Activated CD8-positive, alpha-beta memory T cell treated with anti-CD3 and anti-CD28 coated beads, Interleukin-2, amount 50 U/mL, for 1 hour (primary cell): ENCODE results near the gene HBA1.
"Not testable (repeated sequence)": the region's sequence is repeated elsewhere in the genome, so short reads cannot be mapped to it uniquely, and the experiment has no call there.

Experiments
- DNase-seq: peaks from one replicate; pipeline ENCODE4 v3.0.0-alpha.2; 2020; ENCODE audit errors: extremely low read depth

HBA1 gene

GRCh38 chr16:175011-175949 lies 1.2 kb upstream of the HBA1 start:
- DNase-seq, result no peak

DNA sequence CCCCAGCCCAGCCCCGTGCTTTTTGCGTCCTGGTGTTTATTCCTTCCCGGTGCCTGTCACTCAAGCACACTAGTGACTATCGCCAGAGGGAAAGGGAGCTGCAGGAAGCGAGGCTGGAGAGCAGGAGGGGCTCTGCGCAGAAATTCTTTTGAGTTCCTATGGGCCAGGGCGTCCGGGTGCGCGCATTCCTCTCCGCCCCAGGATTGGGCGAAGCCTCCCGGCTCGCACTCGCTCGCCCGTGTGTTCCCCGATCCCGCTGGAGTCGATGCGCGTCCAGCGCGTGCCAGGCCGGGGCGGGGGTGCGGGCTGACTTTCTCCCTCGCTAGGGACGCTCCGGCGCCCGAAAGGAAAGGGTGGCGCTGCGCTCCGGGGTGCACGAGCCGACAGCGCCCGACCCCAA lies 474 bp upstream of the HBA1 start:
- not testable (repeated sequence) for DNase-seq

DNA sequence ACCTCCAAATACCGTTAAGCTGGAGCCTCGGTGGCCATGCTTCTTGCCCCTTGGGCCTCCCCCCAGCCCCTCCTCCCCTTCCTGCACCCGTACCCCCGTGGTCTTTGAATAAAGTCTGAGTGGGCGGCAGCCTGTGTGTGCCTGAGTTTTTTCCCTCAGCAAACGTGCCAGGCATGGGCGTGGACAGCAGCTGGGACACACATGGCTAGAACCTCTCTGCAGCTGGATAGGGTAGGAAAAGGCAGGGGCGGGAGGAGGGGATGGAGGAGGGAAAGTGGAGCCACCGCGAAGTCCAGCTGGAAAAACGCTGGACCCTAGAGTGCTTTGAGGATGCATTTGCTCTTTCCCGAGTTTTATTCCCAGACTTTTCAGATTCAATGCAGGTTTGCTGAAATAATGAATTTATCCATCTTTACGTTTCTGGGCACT lies 928 bp downstream of the HBA1 start:
- no peak for DNase-seq

DNA sequence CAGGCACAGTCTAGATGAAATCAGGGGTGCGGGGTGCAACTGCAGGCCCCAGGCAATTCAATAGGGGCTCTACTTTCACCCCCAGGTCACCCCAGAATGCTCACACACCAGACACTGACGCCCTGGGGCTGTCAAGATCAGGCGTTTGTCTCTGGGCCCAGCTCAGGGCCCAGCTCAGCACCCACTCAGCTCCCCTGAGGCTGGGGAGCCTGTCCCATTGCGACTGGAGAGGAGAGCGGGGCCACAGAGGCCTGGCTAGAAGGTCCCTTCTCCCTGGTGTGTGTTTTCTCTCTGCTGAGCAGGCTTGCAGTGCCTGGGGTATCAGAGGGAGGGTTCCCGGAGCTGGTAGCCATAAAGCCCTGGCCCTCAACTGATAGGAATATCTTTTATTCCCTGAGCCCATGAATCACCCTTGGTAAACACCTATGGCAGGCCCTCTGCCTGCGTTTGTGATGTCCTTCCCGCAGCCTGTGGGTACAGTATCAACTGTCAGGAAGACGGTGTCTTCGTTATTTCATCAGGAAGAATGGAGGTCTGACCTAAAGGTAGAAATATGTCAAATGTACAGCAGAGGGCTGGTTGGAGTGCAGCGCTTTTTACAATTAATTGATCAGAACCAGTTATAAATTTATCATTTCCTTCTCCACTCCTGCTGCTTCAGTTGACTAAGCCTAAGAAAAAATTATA lies 1.6 kb downstream of the HBA1 start:
- DNase-seq, result no peak

DNA sequence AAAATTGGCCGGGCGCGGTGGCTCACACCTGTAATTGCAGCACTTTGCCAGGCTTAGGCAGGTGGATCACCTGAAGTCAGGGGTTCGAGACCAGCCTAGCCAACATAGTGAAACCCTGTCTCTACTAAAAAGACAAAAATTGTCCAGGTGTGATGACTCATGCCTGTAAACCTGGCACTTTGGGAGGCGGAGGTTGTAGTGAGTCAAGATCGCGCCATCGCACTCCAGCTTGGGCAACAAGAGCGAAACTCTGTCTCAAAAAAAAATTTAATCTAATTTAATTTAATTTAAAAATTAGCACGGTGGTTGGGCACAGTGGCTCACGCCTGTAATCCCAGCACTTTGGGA lies 2.2 kb downstream of the HBA1 start:
- DNase-seq, result no peak

DNA sequence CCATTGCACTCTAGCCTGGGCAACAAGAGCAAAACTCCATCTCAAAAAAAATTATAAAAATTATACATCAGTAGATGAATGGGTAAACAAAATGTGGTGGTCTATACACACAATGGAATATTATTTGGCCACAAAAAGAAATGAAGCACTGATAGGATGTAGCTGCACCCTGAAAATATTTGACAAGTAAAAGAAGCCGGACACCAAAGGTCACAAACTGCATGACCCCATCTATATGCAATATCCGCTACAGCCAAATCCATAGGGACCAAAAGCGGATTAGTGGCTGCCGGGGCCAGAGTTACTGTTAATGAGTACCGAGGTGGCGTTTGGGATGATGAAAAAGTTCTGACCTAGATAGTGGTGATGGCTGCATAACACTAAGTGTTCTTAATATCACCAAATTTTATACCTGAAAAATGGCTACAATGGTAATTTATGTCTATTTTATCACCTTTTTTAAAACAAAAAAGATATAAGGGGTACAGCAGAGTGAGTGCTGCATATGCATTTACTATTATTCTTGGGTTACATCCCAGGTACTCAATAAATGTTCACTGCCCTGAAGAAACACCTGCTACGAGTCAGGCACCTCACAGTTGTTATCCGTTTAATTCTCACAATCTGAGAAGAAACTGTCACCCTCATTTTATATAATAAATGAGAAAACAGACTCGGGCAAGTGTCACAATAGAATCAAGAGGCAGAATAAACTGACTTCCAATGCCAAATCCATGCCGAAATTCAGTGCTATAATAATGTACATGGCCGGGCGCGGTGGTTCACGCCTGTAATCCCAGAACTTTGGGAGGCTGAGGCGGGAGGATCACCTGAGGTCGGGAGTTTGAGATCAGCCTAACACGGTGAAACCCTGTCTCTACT lies 3.0 kb downstream of the HBA1 start:
- DNase-seq, result no peak

GRCh38 chr16:180101-180675 lies 3.7 kb downstream of the HBA1 start, which contains the start of gene HBQ1:
HBQ1 (plus strand) TSS chr16:180459; CDS start chr16:180487, 28 bp downstream.
- DNase-seq, result no peak

DNA sequence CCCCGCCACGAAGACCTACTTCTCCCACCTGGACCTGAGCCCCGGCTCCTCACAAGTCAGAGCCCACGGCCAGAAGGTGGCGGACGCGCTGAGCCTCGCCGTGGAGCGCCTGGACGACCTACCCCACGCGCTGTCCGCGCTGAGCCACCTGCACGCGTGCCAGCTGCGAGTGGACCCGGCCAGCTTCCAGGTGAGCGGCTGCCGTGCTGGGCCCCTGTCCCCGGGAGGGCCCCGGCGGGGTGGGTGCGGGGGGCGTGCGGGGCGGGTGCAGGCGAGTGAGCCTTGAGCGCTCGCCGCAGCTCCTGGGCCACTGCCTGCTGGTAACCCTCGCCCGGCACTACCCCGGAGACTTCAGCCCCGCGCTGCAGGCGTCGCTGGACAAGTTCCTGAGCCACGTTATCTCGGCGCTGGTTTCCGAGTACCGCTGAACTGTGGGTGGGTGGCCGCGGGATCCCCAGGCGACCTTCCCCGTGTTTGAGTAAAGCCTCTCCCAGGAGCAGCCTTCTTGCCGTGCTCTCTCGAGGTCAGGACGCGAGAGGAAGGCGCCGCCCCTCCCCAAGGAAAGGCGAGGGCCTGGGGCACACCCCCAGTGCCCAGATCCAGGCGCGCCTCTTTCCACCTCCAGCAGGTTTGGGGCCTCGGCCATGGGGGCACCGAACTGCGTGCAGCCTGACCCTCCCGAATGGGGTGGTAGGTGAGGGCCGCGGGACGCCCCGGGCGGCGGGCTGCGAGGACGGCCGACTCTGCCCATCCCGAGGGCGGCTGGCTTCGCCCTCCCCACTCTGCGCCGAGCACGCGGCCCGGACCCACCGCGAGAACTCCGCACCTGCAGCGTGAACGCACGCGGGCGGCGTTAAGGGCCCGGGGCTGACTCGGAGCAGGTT lies 4.4 kb downstream of the HBA1 start:
- no peak for DNase-seq

GRCh38 chr16:181565-182021 lies 5.1 kb downstream of the HBA1 start:
- DNase-seq, result peak; percentile 47

DNA sequence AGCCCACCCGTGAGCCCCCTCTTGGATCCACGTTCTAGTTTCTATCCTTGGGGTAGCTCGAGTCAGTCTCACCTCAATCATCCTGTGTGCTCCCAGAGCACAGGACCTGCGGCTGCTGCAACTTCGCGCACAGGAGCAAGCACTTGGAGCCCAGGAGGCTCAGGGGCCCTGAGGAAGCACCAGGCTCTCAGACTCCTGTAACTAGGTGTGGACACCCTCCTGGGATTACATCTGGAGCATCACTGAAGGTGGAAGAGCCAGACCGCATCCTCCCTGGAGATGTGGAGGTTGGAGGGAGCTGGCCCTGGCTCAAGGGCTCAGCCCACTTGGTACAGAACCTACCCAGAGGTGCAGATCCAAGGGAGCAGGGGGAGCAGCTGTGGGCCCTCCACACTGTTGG lies 6.5 kb downstream of the HBA1 start:
- DNase-seq, result no peak

DNA sequence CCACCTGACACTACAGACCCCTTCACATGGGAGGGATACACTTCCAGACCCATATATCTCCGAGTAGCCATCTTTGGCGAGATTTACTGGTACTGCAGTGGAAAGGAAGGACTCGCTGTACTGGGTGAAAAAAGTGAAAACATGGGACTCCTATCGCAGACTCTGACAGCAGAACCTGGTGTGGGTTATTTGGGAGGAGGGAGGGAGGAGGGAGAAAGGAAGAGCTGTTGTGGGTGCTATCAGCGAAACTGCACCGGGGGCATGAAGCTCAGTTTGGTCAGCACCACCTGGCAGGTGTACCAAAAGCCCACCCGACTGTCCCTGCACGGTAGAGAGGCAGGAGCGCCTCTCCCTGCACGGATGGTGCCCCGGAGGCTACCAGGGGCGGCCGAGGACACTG lies 8.7 kb downstream of the HBA1 start:
- no peak for DNase-seq

GRCh38 chr16:185691-186090 lies 9.2 kb downstream of the HBA1 start:
- DNase-seq, result no peak

DNA sequence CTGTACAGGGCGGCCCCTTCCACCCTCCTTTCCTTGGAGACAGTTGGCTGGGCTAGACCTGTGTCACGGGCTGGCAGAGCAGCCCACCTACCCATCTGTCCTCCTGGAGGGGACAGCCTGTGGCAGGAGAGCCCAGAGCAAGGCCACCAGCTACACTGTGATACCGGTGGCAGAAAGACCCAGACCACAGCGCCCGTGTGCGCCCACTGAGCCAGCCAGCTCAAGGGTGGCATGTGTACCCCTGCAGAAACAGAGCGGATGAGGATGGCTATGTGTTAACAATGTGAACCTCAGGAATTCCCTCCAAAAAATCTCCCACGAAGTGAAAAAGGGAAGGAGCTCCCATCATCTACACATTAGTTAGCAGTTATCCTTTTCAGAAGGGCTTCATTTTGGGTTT lies 10.8 kb downstream of the HBA1 start:
- no peak for DNase-seq

- no peak for DNase-seq
Observed at GRCh38 chr16:188674-189073, 12.2 kb downstream of the HBA1 start.

- DNase-seq, result no peak
Observed at GRCh38 chr16:189604-190186, 13.2 kb downstream of the HBA1 start.

GRCh38 chr16:191831-192230 lies 15.4 kb downstream of the HBA1 start:
- no peak for DNase-seq

DNA sequence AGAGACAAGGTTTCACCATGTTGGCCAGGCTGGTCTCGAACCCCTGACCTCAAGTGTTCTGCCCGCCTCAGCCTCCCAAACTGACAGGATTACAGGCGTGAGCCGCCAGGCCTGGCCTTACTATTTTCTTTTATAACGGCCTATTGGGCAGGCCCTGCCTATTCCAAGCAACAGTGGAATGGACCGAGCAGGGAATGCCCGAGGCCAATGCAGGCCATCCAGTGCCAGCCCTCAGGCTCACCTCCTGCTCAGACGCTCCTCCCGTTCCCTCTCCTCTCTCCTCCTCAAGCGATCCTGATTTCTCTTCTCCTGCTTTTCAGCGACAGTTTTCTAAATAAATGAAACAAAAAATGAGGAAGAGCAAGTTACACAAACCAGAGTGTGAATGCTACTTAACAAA lies 16.2 kb downstream of the HBA1 start:
- DNase-seq, result no peak

- no peak for DNase-seq
Observed at GRCh38 chr16:193441-193840, 17.0 kb downstream of the HBA1 start.

DNA sequence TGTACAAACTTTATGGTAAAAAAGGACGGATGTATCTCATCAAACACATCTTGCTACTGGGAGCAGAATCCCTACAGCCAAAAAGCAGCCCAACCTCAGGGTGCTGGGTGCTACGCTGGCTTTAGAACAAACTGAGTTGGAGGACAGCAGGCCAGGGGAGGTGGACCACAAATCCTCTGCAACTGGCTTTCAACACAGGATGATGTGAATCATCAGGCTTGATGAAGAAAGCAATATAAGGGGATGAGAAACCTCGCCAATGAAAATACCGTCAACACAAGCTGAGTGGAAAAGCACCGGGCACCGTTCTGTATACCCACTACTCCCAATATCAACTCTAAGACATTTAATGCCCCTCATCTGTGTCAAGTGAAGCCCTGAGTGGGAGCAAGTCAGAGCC lies 18.0 kb downstream of the HBA1 start:
- DNase-seq, result no peak

DNA sequence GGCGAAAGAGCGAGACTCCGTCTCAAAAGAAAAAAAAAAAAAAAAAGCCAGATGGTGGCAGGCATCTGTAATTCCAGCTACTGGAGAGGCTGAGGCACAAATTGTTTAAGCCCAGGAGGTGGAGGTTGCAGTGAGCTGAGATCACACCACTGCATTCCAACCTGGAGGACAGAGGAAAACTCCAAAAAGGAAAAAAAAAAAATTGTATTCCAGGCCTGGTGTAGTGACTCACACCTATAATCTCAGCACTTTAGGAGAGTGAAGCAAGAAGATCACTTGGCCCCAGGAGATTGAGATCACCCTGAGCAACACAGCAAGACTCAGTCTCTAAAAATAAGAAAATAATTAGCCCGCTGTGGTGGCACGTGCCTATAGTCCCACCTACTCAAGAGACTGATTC lies 23.9 kb downstream of the HBA1 start:
- no peak for DNase-seq
